Dedifferentiated amniotic fluid mesenchymal stem cell (primary cell): Measurements from ENCODE around the gene CDR2.
A peak's percentile ranks its signal among the peaks of the same experiment; 100 is the strongest.
"Not testable (repeated sequence)": the region's sequence is repeated elsewhere in the genome, so short reads cannot be mapped to it uniquely, and the experiment has no call there.

Experiments
- DNase-seq: peaks from one replicate; pipeline ENCODE4 v3.0.0-alpha.2; 2016; ENCODE audit errors: extremely low spot score

Gene CDR2

GRCh38 chr16:22374311-22375116, at the start of gene CDR2:
Gene CDR2, minus strand, starts transcription at chr16:22374619. Its CDS starts 310 bp downstream, at chr16:22374309.
- DNase-seq, result peak; percentile 97

- peak; percentile 12 for DNase-seq
Measured at GRCh38 chr16:22423716-22424115, 49.3 kb upstream of the CDR2 start.

GRCh38 chr16:22421136-22421535, 46.7 kb upstream of the CDR2 start:
- no peak for DNase-seq

GRCh38 chr16:22420606-22421135, 46.3 kb upstream of the CDR2 start:
- DNase-seq, result no peak

- DNase-seq, result no peak
Measured at GRCh38 chr16:22419908-22420307, 45.5 kb upstream of the CDR2 start.

GRCh38 chr16:22418826-22419225, 44.4 kb upstream of the CDR2 start:
- DNase-seq, result no peak

- DNase-seq, result not testable (repeated sequence)
Measured at GRCh38 chr16:22417798-22418197, 43.4 kb upstream of the CDR2 start.

GRCh38 chr16:22417019-22417418, 42.6 kb upstream of the CDR2 start:
- DNase-seq, result no peak

GRCh38 chr16:22413819-22414218, 39.4 kb upstream of the CDR2 start:
- DNase-seq, result no peak

- DNase-seq, result no peak
Measured at GRCh38 chr16:22407486-22407885, 33.1 kb upstream of the CDR2 start.

GRCh38 chr16:22402191-22402590, 27.8 kb upstream of the CDR2 start:
- DNase-seq, result no peak

GRCh38 chr16:22400900-22401299, 26.5 kb upstream of the CDR2 start:
- DNase-seq, result no peak

- DNase-seq, result peak; percentile 22
Measured at GRCh38 chr16:22397931-22398330, 23.5 kb upstream of the CDR2 start.

GRCh38 chr16:22397464-22397863, 23.0 kb upstream of the CDR2 start:
- DNase-seq, result peak; percentile 97

- DNase-seq, result no peak
Measured at GRCh38 chr16:22395960-22396359, 21.5 kb upstream of the CDR2 start.

GRCh38 chr16:22394121-22394520, 19.7 kb upstream of the CDR2 start:
- DNase-seq, result no peak

GRCh38 chr16:22388101-22388644, 13.8 kb upstream of the CDR2 start:
- no peak for DNase-seq

GRCh38 chr16:22386976-22387375, 12.6 kb upstream of the CDR2 start:
- peak; percentile 89 for DNase-seq

GRCh38 chr16:22385196-22385595, 10.8 kb upstream of the CDR2 start:
- DNase-seq, result no peak

GRCh38 chr16:22383827-22384226, 9.4 kb upstream of the CDR2 start:
- no peak for DNase-seq

- DNase-seq, result no peak
Measured at GRCh38 chr16:22381392-22381791, 7.0 kb upstream of the CDR2 start.

- peak; percentile 51 for DNase-seq
Measured at GRCh38 chr16:22380529-22380928, 6.1 kb upstream of the CDR2 start.

- no peak for DNase-seq
Measured at GRCh38 chr16:22379656-22380055, 5.2 kb upstream of the CDR2 start.
